SK-N-SH (cell line): ENCODE measurements around the gene PLAU. TPM values are rescaled to one million over a fixed set of nuclear protein-coding genes. Genes with fewer than 3 reads are reported as not detected.

Source experiments
- CTCF ChIA-PET: fragments of 300-600, 350-600 bp; formaldehyde crosslinking; extraction: SDS; loops from one replicate; lab custom pipeline; 2021; lab: Yijun Ruan, JAX
- POLR2A ChIA-PET: fragments of 350-600 bp; sonication (Branson Sonifier 250); formaldehyde crosslinking; extraction: SDS; loops from one replicate; lab custom pipeline; 2020; ENCODE audit warnings: antibody characterized with exemption, inconsistent platforms; lab: Yijun Ruan, JAX
- DNase-seq: peaks from one replicate; pipeline ENCODE4 v3.0.0; 2012
- H2AFZ ChIP-seq: fragments of 200-600 bp; sonication (generic); 2 replicates; pipeline ENCODE4 v1.8.1; 2016; ENCODE audit warnings: antibody characterized with exemption, mild to moderate bottlenecking, low read depth
- H3F3A ChIP-seq: fragments of 200-600 bp; sonication (generic); replicated peaks from 2 replicates; pipeline ENCODE3; 2016; ENCODE audit warnings: antibody characterized with exemption, mild to moderate bottlenecking; ENCODE audit not compliant: insufficient read depth
- H3K27ac ChIP-seq, 2 experiments: fragments of 200-500 bp in 1 of 2; fragments of 200-600 bp in 1 of 2; sonication (Bioruptor generic) in 1 of 2; sonication (generic), shearing (Covaris generic) in 1 of 2; 2 replicates each; pipeline versions ENCODE4 v1.5.1 to v1.6.1; 2014 to 2016; ENCODE audit warnings: low read depth in 2 of 2, inconsistent platforms in 1 of 2, low read length in 1 of 2, mild to moderate bottlenecking in 1 of 2, mixed read lengths in 1 of 2
- H3K27me3 ChIP-seq: fragments of 200-600 bp; sonication (generic), shearing (Covaris generic); 2 replicates; pipeline ENCODE4 v1.6.1; 2016; ENCODE audit warnings: mixed run types; ENCODE audit not compliant: insufficient read depth
- H3K36me3 ChIP-seq, 2 experiments: fragments of 200-500 bp in 1 of 2; fragments of 200-600 bp in 1 of 2; sonication (Bioruptor generic) in 1 of 2; sonication (generic) in 1 of 2; replicated peaks in 1 of 2; 2 replicates each; pipeline versions ENCODE3 to v1.5.1; 2014 to 2016; ENCODE audit warnings: low read length in 1 of 2, mild to moderate bottlenecking in 1 of 2; ENCODE audit not compliant: insufficient read depth in 2 of 2, control insufficient read depth in 1 of 2
- H3K4me1 ChIP-seq, 2 experiments: fragments of 200-500 bp in 1 of 2; fragments of 200-600 bp in 1 of 2; sonication (Bioruptor generic) in 1 of 2; sonication (generic), shearing (Covaris generic) in 1 of 2; 2 replicates each; pipeline versions ENCODE4 v1.5.1 to v1.6.1; 2014 to 2016; ENCODE audit warnings: low read depth in 1 of 2, low read length in 1 of 2, mixed run types in 1 of 2; ENCODE audit not compliant: insufficient read depth in 2 of 2, control insufficient read depth in 1 of 2
- H3K4me2 ChIP-seq: fragments of 200-600 bp; sonication (generic), shearing (Covaris generic); 2 replicates; pipeline ENCODE4 v1.6.1; 2017; ENCODE audit warnings: mixed run types
- H3K4me3 ChIP-seq, 2 experiments: fragments of 200-500 bp in 1 of 2; fragments of 200-600 bp in 1 of 2; sonication (Bioruptor generic) in 1 of 2; sonication (generic), shearing (Covaris generic) in 1 of 2; 2 replicates each; pipeline versions ENCODE4 v1.5.1 to v1.8.1; 2014 to 2016; ENCODE audit warnings: low read depth in 2 of 2, inconsistent platforms in 1 of 2, low read length in 1 of 2, mild to moderate bottlenecking in 1 of 2, mixed read lengths in 1 of 2, moderate library complexity in 1 of 2
- H3K79me2 ChIP-seq: fragments of 200-600 bp; sonication (generic); 2 replicates; pipeline ENCODE4 v1.8.1; 2017; ENCODE audit warnings: mild to moderate bottlenecking; ENCODE audit not compliant: insufficient read depth
- H3K9ac ChIP-seq: fragments of 200-600 bp; sonication (generic); 2 replicates; pipeline ENCODE4 v1.6.1; 2017; ENCODE audit warnings: mixed run types
- H3K9me2 ChIP-seq: fragments of 200-600 bp; sonication (generic); 2 replicates; pipeline ENCODE4 v1.6.1; 2017; ENCODE audit warnings: mixed run types
- H3K9me3 ChIP-seq: fragments of 200-600 bp; sonication (generic); 2 replicates; pipeline ENCODE4 v1.6.1; 2017; ENCODE audit warnings: mixed run types, mild to moderate bottlenecking, moderate library complexity
- H4K20me1 ChIP-seq: fragments of 200-600 bp; sonication (generic); 2 replicates; pipeline ENCODE4 v1.6.1; 2017; ENCODE audit warnings: mild to moderate bottlenecking, mixed run types; ENCODE audit not compliant: insufficient read depth
- EZH2phosphoT487 ChIP-seq: fragments of 200-600 bp; sonication (generic); IDR thresholded peaks from 2 replicates; pipeline ENCODE4 v1.6.1; 2017; ENCODE audit warnings: low read depth, mixed run types, mild to moderate bottlenecking, antibody characterized with exemption, moderate library complexity, borderline replicate concordance
- FOXJ3 ChIP-seq: sonication (generic); formaldehyde crosslinking; IDR thresholded peaks from 2 replicates; pipeline ENCODE4 v1.5.1; 2020; ENCODE audit warnings: mild to moderate bottlenecking, missing genetic modification reagents
- GATA2 ChIP-seq: sonication (generic); formaldehyde crosslinking; IDR thresholded peaks from 2 replicates; pipeline ENCODE4 v1.5.0; 2020; ENCODE audit warnings: mild to moderate bottlenecking, missing genetic modification reagents
- MXI1 ChIP-seq: IDR thresholded peaks from 2 replicates; pipeline ENCODE4 v1.6.1; 2012; ENCODE audit warnings: mild to moderate bottlenecking, low read depth, low read length, improper control_type of control experiment
- NRF1 ChIP-seq: IDR thresholded peaks from 2 replicates; pipeline ENCODE4 v1.6.1; 2012; ENCODE audit warnings: low read depth, mild to moderate bottlenecking, low read length
- RFX5 ChIP-seq: IDR thresholded peaks from 2 replicates; pipeline ENCODE4 v1.6.1; 2012; ENCODE audit warnings: mild to moderate bottlenecking, improper control_type of control experiment, low read length
- RXRA ChIP-seq: IDR thresholded peaks from 2 replicates; pipeline ENCODE4 v1.4.0; 2012; ENCODE audit warnings: low read depth, mild to moderate bottlenecking, borderline replicate concordance
- SIN3A ChIP-seq: IDR thresholded peaks from 2 replicates; pipeline ENCODE4 v1.6.1; 2012; ENCODE audit warnings: low read depth, mild to moderate bottlenecking, low read length, moderate library complexity, borderline replicate concordance
- TAF1 ChIP-seq: IDR thresholded peaks from 2 replicates; pipeline ENCODE4 v1.6.1; 2012; ENCODE audit warnings: low read depth, mild to moderate bottlenecking, low read length, moderate library complexity, borderline replicate concordance
- TCF12 ChIP-seq: IDR thresholded peaks from 2 replicates; pipeline ENCODE4 v1.4.0; 2012
- WGBS: methylation state at CpG from one replicate; pipeline ENCODE4 v1.1.6; 2017; ENCODE audit warnings: low lambda C conversion rate; 5-methylcytosine and 5-hydroxymethylcytosine counted together
- polyA plus RNA-seq, 3 experiments: library from polyadenylated mRNA; depleted of rRNA; stranded (reverse); fragments of >200 nt; gene quantifications; 2 replicates each; pipeline ENCODE4 v1.2.3, GENCODE V29; 2012
- TF ChIP-seq, protein P1 (sequence below): IDR thresholded peaks from 2 replicates; pipeline ENCODE4 v1.6.1; 2012; ENCODE audit warnings: mild to moderate bottlenecking, low read depth, low read length, moderate library complexity
- TF ChIP-seq, protein P2 (sequence below): IDR thresholded peaks from 2 replicates; pipeline ENCODE4; 2012

The PLAU gene
- polyA plus RNA-seq, 1 of the 3 experiments (the other 2 are of a cell fraction): 200 TPM

DNA sequence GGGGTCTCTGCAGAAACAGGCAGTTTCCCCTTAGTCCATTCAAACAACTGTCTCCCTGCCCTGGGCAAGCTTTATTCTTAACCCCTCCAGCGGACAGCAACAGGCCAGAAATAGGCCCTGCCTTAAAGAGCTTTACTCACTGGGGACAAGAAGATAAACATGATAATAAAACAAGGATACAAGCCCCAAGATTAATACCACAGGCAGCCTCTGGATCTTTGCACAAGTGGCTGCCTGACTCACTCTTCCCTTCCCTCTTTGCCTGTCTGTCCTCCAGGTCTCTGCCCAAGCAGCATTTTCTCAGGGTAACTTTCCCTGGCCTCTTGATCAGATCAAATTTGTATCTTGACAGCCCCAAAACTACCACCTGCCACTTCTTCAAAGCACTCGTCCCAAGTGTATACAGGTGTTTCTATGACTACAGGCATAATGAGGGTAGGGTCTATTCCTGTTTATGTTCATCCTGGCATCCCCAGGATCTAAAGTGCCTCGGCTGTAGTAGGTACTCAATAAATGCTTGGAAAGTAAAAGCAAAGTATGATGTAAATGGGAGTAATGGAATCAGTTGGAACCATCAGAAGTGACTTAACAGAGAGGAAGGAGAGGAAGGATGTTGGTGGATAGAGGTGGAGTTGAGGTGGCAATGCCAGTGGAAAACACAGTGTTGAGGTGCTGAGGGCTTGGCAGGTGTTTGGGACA, 29.6 kb upstream of the PLAU start:
- Histone ChIP-seq H3K4me1 (peaks cover 3 to 6% of the 10 kb centered on the region in 2 experiments; a peak in 3 of 4 replicates), H3K79me2 (no peaks in the 10 kb centered on the region), H3K9me2 (no peaks in the 10 kb centered on the region), H3K4me3 (no peak overlapping the region), H3K27me3 (no peaks in the 10 kb centered on the region), H2AFZ (no peak overlapping the region), H3K36me3 (no peaks in the 10 kb centered on the region), H3K9me3 (no peaks in the 10 kb centered on the region), H3K9ac (no peak overlapping the region), H3K27ac (no peak overlapping the region), H3K4me2 (no peak overlapping the region), H4K20me1 (no peaks in the 10 kb centered on the region), H3F3A (peaks cover 25% of the 10 kb centered on the region)
- WGBS: 81% methylated on average over 3 of the region's 3 CpGs
- DNase-seq: no peak
- POLR2A ChIA-PET: no interaction called here
- CTCF ChIA-PET: interaction anchor here (1.1 to 37.3 kb wide), 5 partner anchors 19 to 108 kb away, joined by 3 to 753 read pairs (median 65); a partner anchor contains a TSS
- no peak for TF ChIP-seq TCF12
- no peak for TF ChIP-seq GATA2 (CRISPR knock-in tag)
- TF ChIP-seq RXRA: no peak
- TF ChIP-seq EZH2phosphoT487: no peak
- TF ChIP-seq NRF1: no peak
- TF ChIP-seq TAF1: no peak
- no peak for TF ChIP-seq SIN3A
- TF ChIP-seq, protein P1, sequence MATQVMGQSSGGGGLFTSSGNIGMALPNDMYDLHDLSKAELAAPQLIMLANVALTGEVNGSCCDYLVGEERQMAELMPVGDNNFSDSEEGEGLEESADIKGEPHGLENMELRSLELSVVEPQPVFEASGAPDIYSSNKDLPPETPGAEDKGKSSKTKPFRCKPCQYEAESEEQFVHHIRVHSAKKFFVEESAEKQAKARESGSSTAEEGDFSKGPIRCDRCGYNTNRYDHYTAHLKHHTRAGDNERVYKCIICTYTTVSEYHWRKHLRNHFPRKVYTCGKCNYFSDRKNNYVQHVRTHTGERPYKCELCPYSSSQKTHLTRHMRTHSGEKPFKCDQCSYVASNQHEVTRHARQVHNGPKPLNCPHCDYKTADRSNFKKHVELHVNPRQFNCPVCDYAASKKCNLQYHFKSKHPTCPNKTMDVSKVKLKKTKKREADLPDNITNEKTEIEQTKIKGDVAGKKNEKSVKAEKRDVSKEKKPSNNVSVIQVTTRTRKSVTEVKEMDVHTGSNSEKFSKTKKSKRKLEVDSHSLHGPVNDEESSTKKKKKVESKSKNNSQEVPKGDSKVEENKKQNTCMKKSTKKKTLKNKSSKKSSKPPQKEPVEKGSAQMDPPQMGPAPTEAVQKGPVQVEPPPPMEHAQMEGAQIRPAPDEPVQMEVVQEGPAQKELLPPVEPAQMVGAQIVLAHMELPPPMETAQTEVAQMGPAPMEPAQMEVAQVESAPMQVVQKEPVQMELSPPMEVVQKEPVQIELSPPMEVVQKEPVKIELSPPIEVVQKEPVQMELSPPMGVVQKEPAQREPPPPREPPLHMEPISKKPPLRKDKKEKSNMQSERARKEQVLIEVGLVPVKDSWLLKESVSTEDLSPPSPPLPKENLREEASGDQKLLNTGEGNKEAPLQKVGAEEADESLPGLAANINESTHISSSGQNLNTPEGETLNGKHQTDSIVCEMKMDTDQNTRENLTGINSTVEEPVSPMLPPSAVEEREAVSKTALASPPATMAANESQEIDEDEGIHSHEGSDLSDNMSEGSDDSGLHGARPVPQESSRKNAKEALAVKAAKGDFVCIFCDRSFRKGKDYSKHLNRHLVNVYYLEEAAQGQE: no peak
- TF ChIP-seq RFX5: no peak
- no peak for TF ChIP-seq MXI1
- TF ChIP-seq, protein P2, sequence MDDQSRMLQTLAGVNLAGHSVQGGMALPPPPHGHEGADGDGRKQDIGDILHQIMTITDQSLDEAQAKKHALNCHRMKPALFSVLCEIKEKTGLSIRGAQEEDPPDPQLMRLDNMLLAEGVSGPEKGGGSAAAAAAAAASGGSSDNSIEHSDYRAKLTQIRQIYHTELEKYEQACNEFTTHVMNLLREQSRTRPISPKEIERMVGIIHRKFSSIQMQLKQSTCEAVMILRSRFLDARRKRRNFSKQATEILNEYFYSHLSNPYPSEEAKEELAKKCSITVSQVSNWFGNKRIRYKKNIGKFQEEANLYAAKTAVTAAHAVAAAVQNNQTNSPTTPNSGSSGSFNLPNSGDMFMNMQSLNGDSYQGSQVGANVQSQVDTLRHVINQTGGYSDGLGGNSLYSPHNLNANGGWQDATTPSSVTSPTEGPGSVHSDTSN: no peak

DNA sequence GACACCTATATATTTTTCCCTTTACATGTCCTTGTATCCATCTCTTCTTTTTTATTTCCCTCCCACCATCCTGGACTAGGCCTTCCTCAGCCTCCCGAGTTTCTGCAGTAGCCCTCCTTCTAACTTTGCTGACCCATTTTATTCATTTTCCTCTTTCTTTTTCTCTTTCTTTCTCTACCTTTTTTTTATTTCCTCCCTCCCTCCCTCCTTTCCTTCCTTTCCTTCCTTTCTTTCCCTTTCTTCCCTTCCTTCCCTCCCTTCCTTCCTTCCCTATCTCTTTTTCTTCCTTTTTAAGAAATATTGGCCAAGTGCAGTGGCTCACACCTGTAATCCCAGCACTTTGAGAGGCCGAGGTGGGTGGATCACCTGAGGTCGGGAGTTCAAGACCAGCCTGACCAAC, 26.9 kb upstream of the PLAU start:
- Histone ChIP-seq H3K9me3 (no peaks in the 10 kb centered on the region), H2AFZ (no peak overlapping the region), H3K79me2 (no peaks in the 10 kb centered on the region), H3K27ac (no peak overlapping the region), H3K4me2 (no peak overlapping the region), H4K20me1 (no peaks in the 10 kb centered on the region), H3K36me3 (no peaks in the 10 kb centered on the region), H3K9ac (no peak overlapping the region), H3K4me3 (no peak overlapping the region), H3K4me1 (peaks cover 22 to 30% of the 10 kb centered on the region in 2 experiments; a peak in 3 of 4 replicates), H3K9me2 (no peaks in the 10 kb centered on the region), H3K27me3 (no peaks in the 10 kb centered on the region), H3F3A (peaks cover 33% of the 10 kb centered on the region)
- no peak for DNase-seq
- TF ChIP-seq FOXJ3 (CRISPR knock-in tag): no peak
- TF ChIP-seq, protein P1: no peak
- no peak for TF ChIP-seq SIN3A
- WGBS: 79% methylated on average over 3 of the region's 3 CpGs
- ChIA-PET POLR2A (no interaction called here), CTCF (interaction anchor here (0.6 to 37.3 kb wide), 4 partner anchors 40 to 1353 kb away, joined by 3 to 753 read pairs (median 238); no protein-coding TSS in a partner anchor)
